ENCODE measurements around the gene IFRD2.
"Not testable (repeated sequence)": the region's sequence is repeated elsewhere in the genome, so short reads cannot be mapped to it uniquely, and the experiment has no call there.

The IFRD2 gene

DNA sequence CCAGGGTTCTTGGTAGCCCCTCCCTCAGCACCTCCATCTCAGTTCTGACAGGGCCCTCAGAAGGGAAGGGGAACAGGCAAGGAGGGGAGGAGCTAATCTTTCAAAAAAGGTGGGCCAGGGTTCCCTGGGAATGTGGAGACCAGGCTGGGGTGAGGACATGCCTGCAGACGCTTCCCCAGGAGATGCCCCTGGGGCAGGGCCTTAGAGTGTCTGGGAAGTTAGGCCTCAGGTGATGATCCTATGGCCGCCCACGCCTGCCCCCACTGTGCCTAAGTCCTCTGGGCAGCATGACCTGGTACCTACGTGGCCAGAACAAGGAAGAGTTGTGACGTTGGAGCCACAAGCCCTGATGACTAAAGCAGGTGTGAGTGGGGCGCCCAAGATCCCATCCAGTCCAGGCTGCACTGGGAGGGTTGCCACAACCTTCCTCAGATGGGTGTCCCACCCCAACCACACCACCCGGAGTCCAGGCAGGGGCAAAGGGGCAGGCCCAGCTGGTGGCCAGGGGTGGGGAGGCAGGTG lies 27.2 kb downstream of the IFRD2 start:
- DNase-seq: no peak

DNA sequence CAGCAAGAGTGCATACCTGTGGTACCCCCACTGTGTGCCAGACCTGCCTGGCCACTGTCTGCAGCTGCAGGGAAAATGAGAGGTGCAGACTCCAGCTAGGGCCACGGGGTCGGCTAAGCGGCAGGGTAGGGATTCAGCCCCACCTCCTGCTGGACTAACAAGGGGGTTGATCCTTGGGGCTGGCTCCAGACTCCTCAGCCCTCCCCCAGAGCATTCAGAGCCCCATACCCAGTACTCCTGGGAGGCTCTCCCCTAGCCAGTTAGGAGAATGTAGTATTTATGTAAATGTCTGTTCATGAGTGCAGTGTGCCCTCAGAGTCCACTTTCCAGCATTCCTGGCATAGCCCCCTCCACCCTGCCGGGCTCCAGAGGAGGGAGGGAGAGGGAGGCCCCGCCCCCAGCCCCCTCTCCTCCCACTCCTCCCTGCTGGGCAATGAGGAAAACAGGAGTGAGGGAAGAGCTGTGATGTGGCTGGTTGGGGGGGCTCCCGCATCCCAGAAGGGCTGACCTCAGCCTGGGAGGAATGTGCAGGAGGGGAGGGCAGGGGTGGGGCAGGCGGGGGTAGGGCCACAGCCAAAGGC lies 27.8 kb downstream of the IFRD2 start:
- DNase-seq: no peak

GRCh38 chr3:50263478-50264382 lies 28.5 kb downstream of the IFRD2 start:
- DNase-seq: no peak

- no peak for DNase-seq
Measured at GRCh38 chr3:50262778-50263177, 29.5 kb downstream of the IFRD2 start.

GRCh38 chr3:50262200-50262599 lies 30.0 kb downstream of the IFRD2 start:
- not testable (repeated sequence) for DNase-seq

- no peak for DNase-seq
Measured at GRCh38 chr3:50261505-50261904, 30.7 kb downstream of the IFRD2 start.

DNA sequence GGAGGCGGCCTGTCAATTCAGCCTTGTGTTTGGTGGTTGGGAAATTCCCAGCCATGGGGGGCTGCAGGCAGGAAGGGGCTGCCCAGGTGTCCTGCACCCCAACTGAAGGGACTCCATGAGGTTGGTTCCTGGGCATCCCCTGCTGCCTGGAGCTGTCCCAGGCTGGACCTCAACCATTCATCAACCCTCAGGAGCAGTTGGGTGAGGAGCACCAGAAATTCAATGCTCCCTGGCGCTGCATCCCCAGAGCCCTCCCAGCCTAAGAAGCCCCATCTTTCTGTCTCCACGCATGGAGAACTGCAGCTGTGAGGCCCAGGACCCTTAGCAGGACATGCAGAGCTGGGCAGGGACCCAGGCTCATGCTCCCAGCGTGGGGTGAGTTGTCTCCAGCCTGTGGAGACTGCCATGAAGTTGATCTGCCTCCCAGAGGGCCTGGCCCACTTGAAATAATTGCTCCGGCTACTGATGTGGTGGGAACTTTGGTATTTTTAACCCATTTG lies 31.2 kb downstream of the IFRD2 start:
- no peak for DNase-seq

- DNase-seq: peak; percentile 97
Measured at GRCh38 chr3:50260027-50260941, 31.9 kb downstream of the IFRD2 start.

GRCh38 chr3:50259432-50260026 lies 32.7 kb downstream of the IFRD2 start:
- no peak for DNase-seq

DNA sequence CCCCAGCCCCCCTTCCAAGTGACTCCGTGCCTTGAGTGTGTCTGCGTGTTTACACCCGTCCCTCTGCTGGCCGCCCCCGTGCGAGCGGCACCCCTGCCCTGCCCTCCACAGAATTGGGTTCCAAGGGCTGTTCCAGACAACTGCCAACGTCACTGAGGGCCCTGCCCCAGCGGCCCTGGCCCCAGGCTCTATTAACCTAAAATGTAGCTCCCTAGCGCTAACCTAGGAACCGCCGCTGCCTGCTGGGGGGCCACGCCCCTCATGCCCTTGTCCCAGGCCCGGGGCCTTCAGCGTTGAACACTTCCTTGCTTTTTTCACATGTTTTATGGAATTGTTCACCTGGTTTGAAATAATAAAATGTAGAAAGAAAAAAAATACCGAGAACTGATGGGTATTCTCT lies 33.2 kb downstream of the IFRD2 start:
- no peak for DNase-seq

DNA sequence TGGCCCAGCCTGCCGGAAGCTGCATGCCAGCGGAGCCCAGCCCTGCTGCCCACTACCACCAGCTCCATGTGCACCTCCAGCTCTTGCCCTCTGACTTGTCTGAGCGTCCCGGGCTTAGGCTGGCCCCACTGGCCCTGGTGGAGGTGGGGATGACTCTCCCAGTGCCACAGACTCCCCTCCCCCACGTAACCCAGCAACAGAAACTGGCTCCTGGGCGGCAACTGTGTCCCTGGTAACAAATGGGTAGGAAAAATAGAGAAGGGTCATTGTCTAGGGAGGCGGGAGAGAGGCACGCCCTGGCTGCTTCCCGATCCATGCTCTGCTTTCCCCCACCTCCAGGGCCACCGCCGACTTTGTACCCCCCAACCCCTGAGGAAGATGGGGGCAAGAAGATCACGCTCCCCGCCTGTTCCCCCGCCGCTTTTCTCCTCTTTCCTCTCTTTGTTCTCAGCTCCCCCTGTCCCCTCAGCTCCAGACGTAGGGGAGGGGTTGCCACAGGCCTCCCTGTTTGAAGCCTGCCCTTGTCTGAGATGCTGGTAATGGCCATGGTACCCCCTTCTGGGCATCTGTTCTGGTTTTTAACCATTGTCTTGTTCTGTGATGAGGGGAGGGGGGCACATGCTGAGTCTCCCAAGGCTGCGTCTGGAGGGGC lies 34.1 kb downstream of the IFRD2 start:
- DNase-seq: no peak

DNA sequence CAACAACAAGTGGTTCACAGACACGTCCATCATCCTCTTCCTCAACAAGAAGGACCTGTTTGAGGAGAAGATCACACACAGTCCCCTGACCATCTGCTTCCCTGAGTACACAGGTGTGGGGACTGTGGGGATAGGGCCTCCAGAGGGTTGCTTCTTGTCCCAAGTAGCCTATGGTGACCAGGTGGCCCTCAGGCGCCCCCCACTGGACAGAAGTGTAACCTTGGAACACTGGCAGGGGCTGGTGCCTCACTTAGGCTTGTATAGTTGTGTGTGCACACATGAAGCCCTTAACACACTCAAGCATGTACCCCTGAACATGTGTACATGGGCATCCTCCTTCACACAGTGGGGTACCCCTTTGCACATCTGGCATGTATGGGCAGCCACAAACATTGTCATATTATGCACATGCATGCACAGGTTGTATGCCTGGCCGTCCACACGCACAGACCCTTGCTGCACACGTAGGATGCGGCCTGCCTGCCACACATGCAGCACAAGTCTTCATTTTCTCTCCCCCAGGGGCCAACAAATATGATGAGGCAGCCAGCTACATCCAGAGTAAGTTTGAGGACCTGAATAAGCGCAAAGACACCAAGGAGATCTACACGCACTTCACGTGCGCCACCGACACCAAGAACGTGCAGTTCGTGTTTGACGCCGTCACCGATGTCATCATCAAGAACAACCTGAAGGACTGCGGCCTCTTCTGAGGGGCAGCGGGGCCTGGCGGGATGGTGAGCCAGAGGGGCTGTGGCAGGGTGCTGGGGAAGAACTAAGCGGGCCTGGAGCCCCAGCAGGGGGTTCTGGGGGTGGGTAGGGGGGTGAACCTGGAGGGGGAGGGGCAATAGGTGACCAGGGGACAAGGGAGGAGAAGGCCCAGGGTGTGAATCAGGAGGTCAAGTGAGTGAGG lies 35.0 kb downstream of the IFRD2 start:
- peak; percentile 78 for DNase-seq

DNA sequence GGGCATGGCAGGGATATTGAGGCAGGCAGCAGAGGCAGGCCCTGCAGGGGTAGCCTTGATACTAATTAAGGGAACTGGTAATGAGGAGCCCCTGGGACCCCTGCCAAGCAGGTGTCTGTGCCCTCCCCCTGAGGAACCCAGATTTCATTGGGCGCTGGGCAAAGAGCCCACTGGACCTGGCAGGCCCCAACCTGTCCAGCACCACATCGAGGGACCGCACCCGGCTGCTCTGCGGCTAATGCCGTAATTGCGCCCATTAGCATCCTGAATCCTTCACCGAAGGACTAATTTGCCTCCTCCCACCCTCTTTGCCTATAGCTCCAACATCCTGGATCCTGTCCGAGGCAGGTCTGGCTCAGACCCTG lies 37.0 kb downstream of the IFRD2 start:
- no peak for DNase-seq

DNA sequence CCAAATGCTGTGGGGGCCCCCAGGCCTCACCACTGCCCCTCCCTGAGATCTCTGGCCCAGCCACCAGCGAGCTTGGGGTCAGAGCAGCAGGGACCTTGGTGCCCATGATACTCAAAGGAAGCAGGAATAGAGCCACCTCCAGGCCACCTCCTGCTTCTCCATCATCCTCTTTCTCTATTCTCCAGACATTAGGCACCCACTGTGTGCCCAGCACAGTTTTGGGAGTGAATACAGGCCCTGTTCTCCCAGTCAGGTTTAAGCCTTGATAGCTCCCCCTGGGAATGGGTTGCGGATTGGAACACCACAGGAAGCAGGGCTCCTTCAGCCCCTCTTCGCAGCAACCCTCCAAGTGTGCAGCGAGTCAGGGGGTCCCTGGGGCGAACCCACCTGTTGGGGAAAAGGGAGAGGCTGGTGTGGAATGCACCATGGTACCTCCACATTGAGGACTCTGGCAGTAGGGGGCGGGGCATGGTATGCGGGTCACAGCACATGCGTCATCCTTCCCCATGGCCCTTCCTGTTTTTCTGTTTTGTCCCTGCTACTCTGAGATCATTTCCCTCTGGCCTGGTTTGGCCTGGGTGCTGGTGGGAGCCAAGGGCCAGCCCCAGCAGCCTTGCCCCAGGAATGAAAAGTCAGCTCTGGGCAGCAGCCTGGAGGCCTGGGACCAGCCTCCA lies 37.5 kb downstream of the IFRD2 start:
- DNase-seq: no peak

DNA sequence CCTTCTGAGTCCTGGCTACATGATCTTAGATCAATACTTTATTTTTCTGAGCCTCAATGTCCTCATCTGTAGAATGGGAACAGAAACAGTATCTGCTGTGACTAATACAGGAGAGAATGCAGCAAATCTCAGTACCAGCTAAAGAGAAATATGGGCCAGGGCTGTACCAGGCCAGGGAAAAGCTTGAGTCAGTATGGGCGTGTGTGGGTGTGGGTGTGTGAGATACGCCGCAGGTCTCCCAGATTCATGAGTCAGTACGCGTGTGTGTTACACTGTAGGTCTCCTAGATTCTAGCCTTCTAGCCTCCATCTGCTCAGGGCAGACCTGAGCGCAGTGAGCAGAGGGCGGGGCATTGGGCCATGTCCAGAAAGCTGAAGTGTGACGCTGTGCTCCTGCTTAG lies 41.0 kb downstream of the IFRD2 start:
- peak; percentile 68 for DNase-seq

DNA sequence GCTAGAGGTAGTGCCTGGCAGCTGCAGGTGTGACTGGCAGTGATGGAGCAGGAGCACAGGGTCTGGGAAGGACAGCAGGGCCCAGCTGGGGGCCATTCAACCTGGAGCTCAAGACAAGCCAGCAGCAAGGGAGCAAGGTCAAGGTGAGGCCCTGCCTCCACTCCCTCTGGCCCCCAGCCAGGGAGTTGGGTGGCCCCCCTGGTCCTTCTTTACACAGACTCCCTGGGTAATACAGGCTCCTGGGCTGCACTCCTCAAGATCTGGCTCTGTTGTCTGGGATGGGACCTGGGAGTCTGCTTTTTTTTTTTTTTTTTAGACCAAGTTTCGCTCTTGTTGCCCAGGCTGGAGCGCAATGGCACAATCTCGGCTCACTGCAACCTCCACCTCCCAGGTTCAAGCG lies 41.7 kb downstream of the IFRD2 start:
- no peak for DNase-seq

- DNase-seq: no peak
Measured at GRCh38 chr3:50249457-50249856, 42.8 kb downstream of the IFRD2 start.

GRCh38 chr3:50248387-50248786 lies 43.8 kb downstream of the IFRD2 start:
- DNase-seq: no peak

DNA sequence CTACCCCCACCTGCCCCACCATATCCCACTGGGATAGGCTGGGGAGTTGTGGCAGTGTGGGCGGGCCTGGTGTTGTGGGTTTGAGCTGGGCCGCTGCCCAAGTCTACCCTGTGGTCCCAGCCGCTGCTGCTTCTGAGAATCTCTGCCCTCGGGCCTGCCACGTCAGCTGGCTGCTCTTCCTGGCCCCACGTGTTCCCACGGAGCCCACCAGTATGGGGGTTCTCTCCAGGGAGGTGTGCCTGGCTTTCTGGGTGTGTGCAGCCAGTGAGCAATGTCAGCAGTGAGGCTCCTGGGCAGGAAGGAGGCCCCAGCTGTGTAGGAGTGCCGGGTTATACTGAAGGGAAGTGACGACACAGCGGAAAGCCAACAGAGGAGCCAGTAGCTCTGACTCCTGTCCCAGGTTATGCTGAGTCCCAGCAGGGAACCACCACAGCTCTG lies 45.7 kb downstream of the IFRD2 start:
- peak; percentile 89 for DNase-seq

- DNase-seq: peak; percentile 100
Measured at GRCh38 chr3:50245831-50246516, 46.3 kb downstream of the IFRD2 start.

All from activated CD8-positive, alpha-beta memory T cell treated with anti-CD3 and anti-CD28 coated beads, Interleukin-2, amount 50 U/mL, for 48 hours (primary cell).